ENCODE results near the gene PKP1. TPM values are rescaled to one million over a fixed set of nuclear protein-coding genes. Genes with fewer than 3 reads are reported as not detected.

Gene PKP1
- total RNA-seq, 1 donor from 2014 or later, result 409 TPM

DNA sequence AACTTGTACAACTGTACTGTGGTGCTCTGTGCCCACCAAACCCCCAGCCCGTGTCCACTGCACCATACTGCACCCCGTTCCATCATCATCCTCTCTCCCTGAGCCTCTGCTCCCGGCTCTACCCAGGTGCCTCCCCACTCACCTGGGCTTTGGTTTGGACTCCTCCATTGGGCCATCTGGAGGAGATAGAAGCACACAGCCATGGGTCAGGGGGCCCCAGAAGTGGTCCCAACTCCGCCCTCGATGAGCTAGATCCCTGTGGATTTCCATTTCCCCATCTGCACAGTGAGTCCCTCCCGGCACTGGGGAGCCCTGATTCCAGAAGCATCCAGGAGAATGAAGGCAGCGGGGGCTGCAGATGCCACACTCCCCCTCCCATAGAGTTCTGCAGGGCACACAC, 83.4 kb downstream of the PKP1 start:
- no peaks in the 10 kb centered on the region for H3K27me3 ChIP-seq
- no peaks in the 10 kb centered on the region for H3K36me3 ChIP-seq
- DNase-seq (ENCODE audit: extremely low spot score in 2 of 2), result no peak
- no peaks in the 10 kb centered on the region for H3K4me1 ChIP-seq
- intact Hi-C loops (cut with DNase I), result no loop called here
- H3K4me3 ChIP-seq, result no peak overlapping the region
- TF ChIP-seq POLR2AphosphoS5 (IDR thresholded peaks at IDR 0.05; ENCODE audit: insufficient read depth in 1 of 2, low read depth in 1 of 2) (no peak), POLR2A (IDR thresholded peaks at IDR 0.05) (no peak)
- TF ChIP-seq, protein P1, sequence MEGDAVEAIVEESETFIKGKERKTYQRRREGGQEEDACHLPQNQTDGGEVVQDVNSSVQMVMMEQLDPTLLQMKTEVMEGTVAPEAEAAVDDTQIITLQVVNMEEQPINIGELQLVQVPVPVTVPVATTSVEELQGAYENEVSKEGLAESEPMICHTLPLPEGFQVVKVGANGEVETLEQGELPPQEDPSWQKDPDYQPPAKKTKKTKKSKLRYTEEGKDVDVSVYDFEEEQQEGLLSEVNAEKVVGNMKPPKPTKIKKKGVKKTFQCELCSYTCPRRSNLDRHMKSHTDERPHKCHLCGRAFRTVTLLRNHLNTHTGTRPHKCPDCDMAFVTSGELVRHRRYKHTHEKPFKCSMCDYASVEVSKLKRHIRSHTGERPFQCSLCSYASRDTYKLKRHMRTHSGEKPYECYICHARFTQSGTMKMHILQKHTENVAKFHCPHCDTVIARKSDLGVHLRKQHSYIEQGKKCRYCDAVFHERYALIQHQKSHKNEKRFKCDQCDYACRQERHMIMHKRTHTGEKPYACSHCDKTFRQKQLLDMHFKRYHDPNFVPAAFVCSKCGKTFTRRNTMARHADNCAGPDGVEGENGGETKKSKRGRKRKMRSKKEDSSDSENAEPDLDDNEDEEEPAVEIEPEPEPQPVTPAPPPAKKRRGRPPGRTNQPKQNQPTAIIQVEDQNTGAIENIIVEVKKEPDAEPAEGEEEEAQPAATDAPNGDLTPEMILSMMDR (IDR thresholded peaks at IDR 0.05), result no peak
- no peaks in the 10 kb centered on the region for H3K9me3 ChIP-seq
- no peak overlapping the region for H3K27ac ChIP-seq

DNA sequence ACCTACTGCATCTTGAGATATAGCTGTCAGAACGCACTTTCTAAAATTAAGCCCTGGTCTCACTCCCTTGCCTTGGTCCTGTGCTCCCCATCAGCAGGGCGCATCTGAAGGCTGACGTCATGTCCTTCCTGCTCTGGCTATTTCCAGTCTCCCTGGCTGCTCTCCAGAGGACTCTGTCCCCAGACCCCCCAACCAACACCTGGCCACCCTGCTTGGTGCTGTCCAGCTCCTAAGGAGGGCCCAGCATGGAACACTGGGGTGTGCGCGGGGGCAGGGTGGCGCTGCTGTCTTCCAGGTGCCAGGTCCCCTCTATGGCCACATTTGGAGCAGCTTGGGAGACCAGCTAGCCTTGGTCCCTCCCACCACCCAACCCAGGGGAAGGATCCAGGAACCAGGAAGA, 85.9 kb downstream of the PKP1 start:
- Histone ChIP-seq H3K9me3 (no peaks in the 10 kb centered on the region), H3K4me3 (no peak overlapping the region), H3K36me3 (no peaks in the 10 kb centered on the region), H3K27me3 (no peaks in the 10 kb centered on the region), H3K27ac (no peak overlapping the region), H3K4me1 (no peaks in the 10 kb centered on the region)
- intact Hi-C loops (cut with DNase I), result no loop called here
- no peak for DNase-seq (ENCODE audit: extremely low spot score in 2 of 2)
- TF ChIP-seq, protein P1 (IDR thresholded peaks at IDR 0.05), result no peak
- TF ChIP-seq POLR2A (IDR thresholded peaks at IDR 0.05) (no peak), POLR2AphosphoS5 (IDR thresholded peaks at IDR 0.05; ENCODE audit: insufficient read depth in 1 of 2, low read depth in 1 of 2) (no peak)

DNA sequence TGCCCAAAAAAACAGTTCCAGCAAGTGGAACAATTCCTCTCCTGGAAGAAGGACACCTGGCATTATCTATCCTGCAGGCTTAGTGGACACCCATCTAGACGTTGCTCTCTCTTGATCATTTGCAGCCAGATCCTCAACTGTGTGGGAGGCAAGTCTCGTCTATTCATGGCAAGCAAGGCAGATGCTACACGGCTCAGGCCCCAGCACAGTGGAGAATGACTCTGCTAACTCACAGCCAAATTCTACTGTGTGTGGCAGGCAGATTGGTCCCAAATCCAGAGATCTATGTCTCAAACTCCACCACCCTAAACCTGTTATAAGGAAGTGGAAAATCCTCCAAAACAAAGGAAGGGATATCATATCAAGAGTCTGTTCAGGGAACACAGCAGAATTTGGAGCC, 87.2 kb downstream of the PKP1 start:
- TF ChIP-seq POLR2A (IDR thresholded peaks at IDR 0.05) (no peak), POLR2AphosphoS5 (IDR thresholded peaks at IDR 0.05; ENCODE audit: insufficient read depth in 1 of 2, low read depth in 1 of 2) (no peak)
- TF ChIP-seq, protein P1 (IDR thresholded peaks at IDR 0.05), result no peak
- Histone ChIP-seq H3K4me1 (no peaks in the 10 kb centered on the region), H3K9me3 (no peaks in the 10 kb centered on the region), H3K27ac (no peak overlapping the region), H3K27me3 (no peaks in the 10 kb centered on the region), H3K4me3 (no peak overlapping the region), H3K36me3 (no peaks in the 10 kb centered on the region)
- intact Hi-C loops (cut with DNase I), result no loop called here
- DNase-seq (ENCODE audit: extremely low spot score in 2 of 2), result no peak

DNA sequence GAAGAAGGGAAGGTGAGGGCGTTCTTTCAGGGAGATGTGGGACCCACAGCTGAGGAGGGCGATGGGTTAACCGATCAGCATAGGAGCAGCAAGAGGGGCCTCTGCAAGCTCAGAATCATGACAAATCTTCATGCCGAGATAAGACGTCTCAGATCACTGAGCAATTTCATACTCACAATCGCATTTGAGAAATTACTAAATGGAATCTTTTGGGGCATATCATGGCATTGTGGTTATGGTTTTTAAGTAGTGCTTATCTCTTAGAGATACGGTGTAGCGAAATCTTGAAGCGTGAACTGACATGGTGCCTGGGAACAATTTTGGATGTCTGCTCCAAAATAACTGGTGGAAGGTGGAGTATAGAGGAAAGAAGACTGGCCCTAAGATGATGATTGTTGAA, 88.0 kb downstream of the PKP1 start:
- Histone ChIP-seq H3K27ac (no peak overlapping the region), H3K27me3 (no peaks in the 10 kb centered on the region), H3K4me3 (no peak overlapping the region), H3K36me3 (no peaks in the 10 kb centered on the region), H3K9me3 (no peaks in the 10 kb centered on the region), H3K4me1 (no peaks in the 10 kb centered on the region)
- intact Hi-C loops (cut with DNase I), result no loop called here
- DNase-seq (ENCODE audit: extremely low spot score in 2 of 2), result no peak
- TF ChIP-seq, protein P1 (IDR thresholded peaks at IDR 0.05), result no peak
- TF ChIP-seq POLR2A (IDR thresholded peaks at IDR 0.05) (no peak), POLR2AphosphoS5 (IDR thresholded peaks at IDR 0.05; ENCODE audit: insufficient read depth in 1 of 2, low read depth in 1 of 2) (no peak)

DNA sequence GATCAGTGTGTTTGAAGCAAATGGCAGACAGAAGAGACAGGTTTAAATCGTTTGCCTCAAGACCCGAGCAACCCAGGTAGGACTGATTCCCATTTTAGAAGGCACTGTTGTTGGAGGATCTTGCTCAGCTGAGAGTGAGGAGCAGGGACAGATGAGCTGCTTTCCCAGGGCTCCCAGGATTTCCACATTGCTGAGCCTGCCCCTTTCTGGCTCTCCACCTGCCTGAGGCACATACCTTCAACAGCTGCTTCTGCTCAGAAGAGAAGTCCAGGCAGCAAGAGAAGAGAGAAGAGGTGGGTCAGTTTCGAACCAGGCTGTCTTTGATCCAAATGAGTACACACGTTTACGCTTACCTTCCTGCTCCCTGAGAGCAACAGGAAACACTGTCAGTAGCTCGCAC, 88.5 kb downstream of the PKP1 start:
- DNase-seq (ENCODE audit: extremely low spot score in 2 of 2), result no peak
- no peaks in the 10 kb centered on the region for H3K27me3 ChIP-seq
- H3K9me3 ChIP-seq, result no peaks in the 10 kb centered on the region
- intact Hi-C loops (cut with DNase I), result no loop called here
- no peaks in the 10 kb centered on the region for H3K4me1 ChIP-seq
- no peak overlapping the region for H3K4me3 ChIP-seq
- H3K36me3 ChIP-seq, result no peaks in the 10 kb centered on the region
- no peak for TF ChIP-seq POLR2A (IDR thresholded peaks at IDR 0.05)
- TF ChIP-seq, protein P1 (IDR thresholded peaks at IDR 0.05), result no peak
- H3K27ac ChIP-seq, result no peak overlapping the region
